ENCODE data around the gene PCID2.

GRCh38 chr13:113229791-113230190 is 21.3 kb upstream of the PCID2 start:
- TF ChIP-seq, protein P1, sequence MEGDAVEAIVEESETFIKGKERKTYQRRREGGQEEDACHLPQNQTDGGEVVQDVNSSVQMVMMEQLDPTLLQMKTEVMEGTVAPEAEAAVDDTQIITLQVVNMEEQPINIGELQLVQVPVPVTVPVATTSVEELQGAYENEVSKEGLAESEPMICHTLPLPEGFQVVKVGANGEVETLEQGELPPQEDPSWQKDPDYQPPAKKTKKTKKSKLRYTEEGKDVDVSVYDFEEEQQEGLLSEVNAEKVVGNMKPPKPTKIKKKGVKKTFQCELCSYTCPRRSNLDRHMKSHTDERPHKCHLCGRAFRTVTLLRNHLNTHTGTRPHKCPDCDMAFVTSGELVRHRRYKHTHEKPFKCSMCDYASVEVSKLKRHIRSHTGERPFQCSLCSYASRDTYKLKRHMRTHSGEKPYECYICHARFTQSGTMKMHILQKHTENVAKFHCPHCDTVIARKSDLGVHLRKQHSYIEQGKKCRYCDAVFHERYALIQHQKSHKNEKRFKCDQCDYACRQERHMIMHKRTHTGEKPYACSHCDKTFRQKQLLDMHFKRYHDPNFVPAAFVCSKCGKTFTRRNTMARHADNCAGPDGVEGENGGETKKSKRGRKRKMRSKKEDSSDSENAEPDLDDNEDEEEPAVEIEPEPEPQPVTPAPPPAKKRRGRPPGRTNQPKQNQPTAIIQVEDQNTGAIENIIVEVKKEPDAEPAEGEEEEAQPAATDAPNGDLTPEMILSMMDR (IDR thresholded peaks at IDR 0.05), result no peak
- TF ChIP-seq POLR2A (IDR thresholded peaks at IDR 0.05), result no peak
- no peak for TF ChIP-seq POLR2AphosphoS5 (IDR thresholded peaks at IDR 0.05)
- TF ChIP-seq EP300 (IDR thresholded peaks at IDR 0.05), result no peak

All from stomach (tissue), 4 donors.